Muscle layer of duodenum (tissue), 2 donors: Measurements from ENCODE around the gene BRPF1.

Source experiments
- H3K27ac ChIP-seq: one replicate; pipeline ENCODE4 v1.7.0; 2013; ENCODE audit warnings: mild to moderate bottlenecking, low read length
- H3K27me3 ChIP-seq: one replicate; pipeline ENCODE4 v1.7.0; 2013; ENCODE audit warnings: low read depth, mild to moderate bottlenecking, control low read depth, low read length
- H3K36me3 ChIP-seq, 2 donors: one replicate each; pipeline ENCODE4 v1.7.0; 2013; ENCODE audit warnings: low read length in 2 of 2, control low read depth in 1 of 2, mild to moderate bottlenecking in 1 of 2; ENCODE audit not compliant: insufficient read depth in 2 of 2, control insufficient read depth in 1 of 2
- H3K4me1 ChIP-seq, 2 donors: one replicate each; pipeline ENCODE4 v1.7.0; 2013; ENCODE audit warnings: low read length in 2 of 2, mild to moderate bottlenecking in 2 of 2, control low read depth in 1 of 2, moderate library complexity in 1 of 2; ENCODE audit not compliant: insufficient read depth in 2 of 2, control insufficient read depth in 1 of 2
- H3K4me3 ChIP-seq, 2 donors: one replicate each; pipeline ENCODE4 v1.7.0; 2013; ENCODE audit warnings: low read length in 2 of 2, low read depth in 1 of 2, mild to moderate bottlenecking in 1 of 2
- H3K9me3 ChIP-seq, 2 donors: one replicate each; pipeline ENCODE4 v1.7.0; 2013; ENCODE audit warnings: low read length in 2 of 2, control low read depth in 1 of 2, mild to moderate bottlenecking in 1 of 2; ENCODE audit not compliant: control insufficient read depth in 1 of 2
- donor health status: healthy.

BRPF1 gene, protein sequence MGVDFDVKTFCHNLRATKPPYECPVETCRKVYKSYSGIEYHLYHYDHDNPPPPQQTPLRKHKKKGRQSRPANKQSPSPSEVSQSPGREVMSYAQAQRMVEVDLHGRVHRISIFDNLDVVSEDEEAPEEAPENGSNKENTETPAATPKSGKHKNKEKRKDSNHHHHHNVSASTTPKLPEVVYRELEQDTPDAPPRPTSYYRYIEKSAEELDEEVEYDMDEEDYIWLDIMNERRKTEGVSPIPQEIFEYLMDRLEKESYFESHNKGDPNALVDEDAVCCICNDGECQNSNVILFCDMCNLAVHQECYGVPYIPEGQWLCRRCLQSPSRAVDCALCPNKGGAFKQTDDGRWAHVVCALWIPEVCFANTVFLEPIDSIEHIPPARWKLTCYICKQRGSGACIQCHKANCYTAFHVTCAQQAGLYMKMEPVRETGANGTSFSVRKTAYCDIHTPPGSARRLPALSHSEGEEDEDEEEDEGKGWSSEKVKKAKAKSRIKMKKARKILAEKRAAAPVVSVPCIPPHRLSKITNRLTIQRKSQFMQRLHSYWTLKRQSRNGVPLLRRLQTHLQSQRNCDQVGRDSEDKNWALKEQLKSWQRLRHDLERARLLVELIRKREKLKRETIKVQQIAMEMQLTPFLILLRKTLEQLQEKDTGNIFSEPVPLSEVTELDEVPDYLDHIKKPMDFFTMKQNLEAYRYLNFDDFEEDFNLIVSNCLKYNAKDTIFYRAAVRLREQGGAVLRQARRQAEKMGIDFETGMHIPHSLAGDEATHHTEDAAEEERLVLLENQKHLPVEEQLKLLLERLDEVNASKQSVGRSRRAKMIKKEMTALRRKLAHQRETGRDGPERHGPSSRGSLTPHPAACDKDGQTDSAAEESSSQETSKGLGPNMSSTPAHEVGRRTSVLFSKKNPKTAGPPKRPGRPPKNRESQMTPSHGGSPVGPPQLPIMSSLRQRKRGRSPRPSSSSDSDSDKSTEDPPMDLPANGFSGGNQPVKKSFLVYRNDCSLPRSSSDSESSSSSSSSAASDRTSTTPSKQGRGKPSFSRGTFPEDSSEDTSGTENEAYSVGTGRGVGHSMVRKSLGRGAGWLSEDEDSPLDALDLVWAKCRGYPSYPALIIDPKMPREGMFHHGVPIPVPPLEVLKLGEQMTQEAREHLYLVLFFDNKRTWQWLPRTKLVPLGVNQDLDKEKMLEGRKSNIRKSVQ (N-terminal part only)

GRCh38 chr3:9731206-9732079, at the start of gene BRPF1:
Gene BRPF1 (plus strand): TSS chr3:9731735. CDS start chr3:9734141, 2,406 bp downstream.
- H3K4me3 ChIP-seq, result peak within 1 kb of the TSS; percentile 78 to 85
- H3K9me3 ChIP-seq, result no peaks in the 10 kb centered on the region
- peak within 1 kb of the TSS; percentile 85 for H3K27ac ChIP-seq
- peaks cover 9 to 20% of the 10 kb centered on the region in 2 donors for H3K4me1 ChIP-seq
- no peaks in the 10 kb centered on the region for H3K27me3 ChIP-seq
- H3K36me3 ChIP-seq, result peaks cover 8 to 21% of the 10 kb centered on the region in 2 donors

GRCh38 chr3:9682096-9682495, 49.4 kb upstream of the BRPF1 start:
- Histone ChIP-seq H3K36me3 (peaks cover 86 to 100% of the 10 kb centered on the region in 2 donors), H3K4me3 (no peak overlapping the region), H3K9me3 (no peaks in the 10 kb centered on the region), H3K27ac (no peak overlapping the region), H3K27me3 (no peaks in the 10 kb centered on the region), H3K4me1 (no peaks in the 10 kb centered on the region)

DNA sequence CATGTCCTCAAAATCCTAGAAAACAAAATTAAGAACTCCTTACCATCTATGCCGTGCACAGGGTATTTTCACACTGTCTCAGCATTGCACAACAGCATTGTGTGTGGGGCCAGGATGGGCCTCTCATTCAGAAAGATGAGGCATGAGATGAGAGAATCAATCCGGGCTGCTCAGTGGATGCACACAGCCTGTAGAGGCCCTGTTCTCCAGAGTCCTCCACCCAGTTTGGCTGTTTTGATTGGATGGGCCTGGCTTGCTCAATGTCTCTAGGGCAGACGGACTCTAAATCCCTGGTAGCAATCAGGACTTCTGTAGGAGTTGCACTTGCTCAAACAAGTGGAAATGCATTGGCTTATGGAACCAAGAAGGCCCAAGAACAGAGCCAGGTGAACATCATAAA, 48.1 kb upstream of the BRPF1 start:
- H3K27me3 ChIP-seq, result no peaks in the 10 kb centered on the region
- no peak overlapping the region for H3K4me3 ChIP-seq
- H3K9me3 ChIP-seq, result no peaks in the 10 kb centered on the region
- peaks cover 83 to 99% of the 10 kb centered on the region in 2 donors for H3K36me3 ChIP-seq
- no peak overlapping the region for H3K27ac ChIP-seq
- no peaks in the 10 kb centered on the region for H3K4me1 ChIP-seq

GRCh38 chr3:9685216-9686049, 46.1 kb upstream of the BRPF1 start:
- Histone ChIP-seq H3K4me3 (no peak overlapping the region), H3K36me3 (peaks cover 81 to 99% of the 10 kb centered on the region in 2 donors), H3K27me3 (no peaks in the 10 kb centered on the region), H3K4me1 (no peaks in the 10 kb centered on the region), H3K27ac (no peak overlapping the region), H3K9me3 (no peaks in the 10 kb centered on the region)

DNA sequence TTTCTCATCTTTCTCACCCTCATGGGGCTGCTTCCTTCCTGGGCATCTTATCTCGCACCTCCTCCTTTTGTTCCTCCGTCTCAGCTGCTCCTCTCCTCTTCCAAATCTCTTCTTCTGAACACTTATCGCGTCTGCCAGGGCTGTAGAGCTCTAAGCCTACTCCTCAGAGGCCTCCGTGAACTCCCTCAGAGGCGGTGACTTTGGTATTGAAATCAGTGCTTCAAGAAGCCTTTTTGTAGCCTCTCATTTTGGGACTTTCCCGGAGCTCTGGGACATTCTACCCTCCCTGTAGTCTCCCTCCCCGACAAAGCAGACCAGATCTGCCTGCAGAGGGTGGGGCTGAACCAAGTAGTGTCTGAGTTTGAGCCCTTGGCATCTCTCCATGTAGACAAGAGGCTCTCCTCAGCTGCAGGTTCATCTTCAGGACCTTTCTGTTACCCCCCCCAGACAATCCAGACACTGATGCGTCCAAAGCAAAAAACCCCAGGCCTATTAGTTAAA, 45.4 kb upstream of the BRPF1 start:
- H3K4me1 ChIP-seq, result no peaks in the 10 kb centered on the region
- H3K4me3 ChIP-seq, result no peak overlapping the region
- H3K36me3 ChIP-seq, result peaks cover 83 to 99% of the 10 kb centered on the region in 2 donors
- no peaks in the 10 kb centered on the region for H3K9me3 ChIP-seq
- H3K27me3 ChIP-seq, result no peaks in the 10 kb centered on the region
- no peak overlapping the region for H3K27ac ChIP-seq

DNA sequence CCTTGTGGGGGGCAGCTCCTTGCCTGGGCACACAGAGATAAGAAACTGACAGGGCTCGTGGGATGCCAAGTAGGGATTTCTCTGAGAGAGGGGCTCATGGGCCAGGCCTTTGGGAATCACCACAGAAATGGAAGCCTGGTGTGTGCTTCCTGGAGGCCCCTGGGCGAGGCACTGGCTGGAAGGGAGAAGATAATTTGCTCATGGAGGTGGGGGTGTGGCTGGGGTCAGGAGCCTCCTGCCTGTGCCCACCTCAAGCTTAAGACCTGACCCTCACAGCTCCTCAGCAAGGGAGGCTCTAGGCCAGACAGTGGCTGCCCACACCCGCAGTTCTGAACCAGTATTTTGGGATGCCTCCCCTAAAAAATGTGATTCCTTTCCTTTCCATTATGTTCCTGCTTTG, 44.8 kb upstream of the BRPF1 start:
- Histone ChIP-seq H3K27me3 (no peaks in the 10 kb centered on the region), H3K4me3 (no peak overlapping the region), H3K36me3 (peaks cover 81 to 99% of the 10 kb centered on the region in 2 donors), H3K4me1 (no peaks in the 10 kb centered on the region), H3K9me3 (no peaks in the 10 kb centered on the region), H3K27ac (no peak overlapping the region)

GRCh38 chr3:9687514-9687913, 44.0 kb upstream of the BRPF1 start:
- H3K27me3 ChIP-seq, result no peaks in the 10 kb centered on the region
- H3K9me3 ChIP-seq, result no peaks in the 10 kb centered on the region
- no peak overlapping the region for H3K4me3 ChIP-seq
- H3K4me1 ChIP-seq, result no peaks in the 10 kb centered on the region
- H3K27ac ChIP-seq, result no peak overlapping the region
- H3K36me3 ChIP-seq, result peaks cover 81 to 99% of the 10 kb centered on the region in 2 donors

GRCh38 chr3:9688961-9689360, 42.6 kb upstream of the BRPF1 start:
- peaks cover 78 to 97% of the 10 kb centered on the region in 2 donors for H3K36me3 ChIP-seq
- no peaks in the 10 kb centered on the region for H3K4me1 ChIP-seq
- H3K27ac ChIP-seq, result no peak overlapping the region
- no peak overlapping the region for H3K4me3 ChIP-seq
- no peaks in the 10 kb centered on the region for H3K27me3 ChIP-seq
- H3K9me3 ChIP-seq, result no peaks in the 10 kb centered on the region

DNA sequence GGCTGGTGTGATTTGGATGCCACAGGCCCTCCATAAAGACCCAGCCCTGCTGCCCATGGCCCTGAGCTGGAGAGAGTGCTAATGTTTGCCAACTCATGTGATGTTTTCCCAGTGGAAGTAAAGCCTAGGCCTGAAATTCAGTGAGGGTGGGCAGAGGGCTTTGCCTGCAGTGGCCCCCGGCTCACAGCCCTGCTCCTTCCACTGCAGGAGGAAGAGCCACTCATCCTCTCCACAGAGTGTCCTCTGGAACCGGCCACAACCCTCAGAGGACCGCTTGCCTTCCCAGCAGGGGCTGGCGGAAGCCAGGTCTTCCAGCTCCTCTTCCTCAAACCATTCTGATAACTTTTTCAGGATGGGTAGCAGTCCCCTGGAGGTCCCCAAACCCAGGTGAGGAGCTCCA, 41.8 kb upstream of the BRPF1 start:
- H3K4me1 ChIP-seq, result no peaks in the 10 kb centered on the region
- peaks cover 75 to 97% of the 10 kb centered on the region in 2 donors for H3K36me3 ChIP-seq
- no peak overlapping the region for H3K4me3 ChIP-seq
- H3K27ac ChIP-seq, result no peak overlapping the region
- H3K9me3 ChIP-seq, result no peaks in the 10 kb centered on the region
- H3K27me3 ChIP-seq, result no peaks in the 10 kb centered on the region
